HEK293 (cell line): ENCODE results near the gene OR13C2.

Experiments used
- CTCF ChIA-PET: fragments of 350-600 bp; formaldehyde crosslinking; extraction: SDS; loops from one replicate; lab custom pipeline; 2021; ENCODE audit warnings: antibody characterized with exemption; lab: Yijun Ruan, JAX
- POLR2A ChIA-PET: fragments of 300-600 bp; formaldehyde crosslinking; extraction: SDS; loops from one replicate; lab custom pipeline; 2020; ENCODE audit warnings: antibody characterized with exemption, inconsistent platforms; lab: Yijun Ruan, JAX
- H3K27ac ChIP-seq: fragments of 200-500 bp; sonication (Bioruptor generic); 2 replicates; pipeline ENCODE4 v1.5.1; 2014; ENCODE audit warnings: low read depth, low read length, control low read depth, inconsistent platforms; ENCODE audit errors: extremely low read depth
- H3K36me3 ChIP-seq, 2 experiments: fragments of 200-500 bp in 1 of 2; sonication (Bioruptor generic) in 1 of 2; 1 replicate in 1 of 2; 2 replicates in 1 of 2; pipeline ENCODE4 v1.5.1; 2014 to 2017; ENCODE audit warnings: inconsistent platforms in 2 of 2, low read length in 2 of 2; ENCODE audit not compliant: control insufficient read depth in 2 of 2, insufficient read depth in 1 of 2
- H3K4me1 ChIP-seq: fragments of 200-500 bp; sonication (Bioruptor generic); 2 replicates; pipeline ENCODE4 v1.5.1; 2014; ENCODE audit warnings: mild to moderate bottlenecking, low read length, inconsistent platforms; ENCODE audit not compliant: control insufficient read depth, insufficient read depth
- H3K4me3 ChIP-seq: 2 replicates; pipeline ENCODE4 v1.5.1; 2011; ENCODE audit warnings: low read depth, mild to moderate bottlenecking, control low read depth, low read length, moderate library complexity
- H3K9me3 ChIP-seq: fragments of 200-500 bp; sonication (Bioruptor generic); 2 replicates; pipeline ENCODE4 v1.5.1; 2014; ENCODE audit warnings: low read depth, low read length, inconsistent platforms; ENCODE audit not compliant: control insufficient read depth, insufficient read depth
- BCL11A ChIP-seq: fragments of 450-650 bp; formaldehyde crosslinking; IDR thresholded peaks from 2 replicates; pipeline ENCODE4 v1.5.1; 2016; ENCODE audit warnings: low read depth, missing biosample characterization, missing genetic modification characterization
- SP2 ChIP-seq: fragments of 450-650 bp; formaldehyde crosslinking; IDR thresholded peaks from 2 replicates; pipeline ENCODE4 v1.5.1; 2016; ENCODE audit warnings: missing biosample characterization, missing genetic modification characterization
- TRIM28 ChIP-seq: IDR thresholded peaks from 2 replicates; pipeline ENCODE4 v1.6.1; 2011; ENCODE audit warnings: low read length, control low read depth, borderline replicate concordance
- YY2 ChIP-seq: fragments of 450-650 bp; formaldehyde crosslinking; IDR thresholded peaks from 2 replicates; pipeline ENCODE4 v1.5.1; 2016; ENCODE audit warnings: missing biosample characterization, missing genetic modification characterization
- ZBTB20 ChIP-seq: fragments of 450-650 bp; formaldehyde crosslinking; IDR thresholded peaks from 2 replicates; pipeline ENCODE4 v1.5.1; 2016; ENCODE audit warnings: missing biosample characterization, missing genetic modification characterization
- ZBTB7A ChIP-seq: fragments of 450-650 bp; formaldehyde crosslinking; IDR thresholded peaks from 2 replicates; pipeline ENCODE4 v1.5.1; 2016; ENCODE audit warnings: low read depth, missing biosample characterization, missing genetic modification characterization
- ZNF121 ChIP-seq: fragments of 450-650 bp; formaldehyde crosslinking; IDR thresholded peaks from 2 replicates; pipeline ENCODE4 v1.5.1; 2016; ENCODE audit warnings: missing biosample characterization, missing genetic modification characterization
- ZNF16 ChIP-seq: fragments of 450-650 bp; formaldehyde crosslinking; IDR thresholded peaks from 2 replicates; pipeline ENCODE4 v1.5.1; 2016; ENCODE audit warnings: low read depth, missing biosample characterization, missing genetic modification characterization
- ZNF202 ChIP-seq: fragments of 450-650 bp; formaldehyde crosslinking; IDR thresholded peaks from 2 replicates; pipeline ENCODE4 v1.5.1; 2016; ENCODE audit warnings: missing biosample characterization, missing genetic modification characterization, borderline replicate concordance
- ZNF211 ChIP-seq: fragments of 450-650 bp; formaldehyde crosslinking; IDR thresholded peaks from 2 replicates; pipeline ENCODE4 v1.5.1; 2016; ENCODE audit warnings: low read depth, missing biosample characterization, missing genetic modification characterization
- ZNF366 ChIP-seq: fragments of 450-650 bp; formaldehyde crosslinking; conservative IDR thresholded peaks from 2 replicates; pipeline ENCODE4 v1.5.1; 2016; ENCODE audit warnings: missing biosample characterization, missing genetic modification characterization
- ZNF416 ChIP-seq: fragments of 450-650 bp; formaldehyde crosslinking; IDR thresholded peaks from 2 replicates; pipeline ENCODE4 v1.5.1; 2016; ENCODE audit warnings: missing biosample characterization, missing genetic modification characterization
- ZNF561 ChIP-seq: fragments of 450-650 bp; IDR thresholded peaks from 2 replicates; pipeline ENCODE4 v1.5.1; 2018; ENCODE audit warnings: missing biosample characterization, missing genetic modification characterization, borderline replicate concordance
- ZNF654 ChIP-seq: fragments of 450-650 bp; formaldehyde crosslinking; IDR thresholded peaks from 2 replicates; pipeline ENCODE4 v1.5.1; 2016; ENCODE audit warnings: low read depth, missing biosample characterization, missing genetic modification characterization
- ZNF677 ChIP-seq: fragments of 450-650 bp; IDR thresholded peaks from 2 replicates; pipeline ENCODE4 v1.5.0; 2018; ENCODE audit warnings: missing biosample characterization, mild to moderate bottlenecking, missing genetic modification characterization, moderate library complexity
- TF ChIP-seq, protein P1 (sequence below): fragments of 450-650 bp; formaldehyde crosslinking; IDR thresholded peaks from 2 replicates; pipeline ENCODE4 v1.5.1; 2016; ENCODE audit warnings: missing biosample characterization, missing genetic modification characterization
- TF ChIP-seq, protein P2 (sequence below): fragments of 450-650 bp; formaldehyde crosslinking; conservative IDR thresholded peaks from 2 replicates; pipeline ENCODE4 v1.5.1; 2016; ENCODE audit warnings: low read depth, missing biosample characterization, missing genetic modification characterization
- TF ChIP-seq, protein P3 (sequence below): fragments of 450-650 bp; formaldehyde crosslinking; IDR thresholded peaks from 2 replicates; pipeline ENCODE4 v1.5.1; 2016; ENCODE audit warnings: missing biosample characterization, missing genetic modification characterization, borderline replicate concordance
- TF ChIP-seq, protein P4 (sequence below): fragments of 450-650 bp; formaldehyde crosslinking; IDR thresholded peaks from 2 replicates; pipeline ENCODE4 v1.5.1; 2016; ENCODE audit warnings: missing biosample characterization, missing genetic modification characterization
- TF ChIP-seq, protein P5 (sequence below): fragments of 450-650 bp; formaldehyde crosslinking; IDR thresholded peaks from 2 replicates; pipeline ENCODE4 v1.5.0; 2017; ENCODE audit warnings: missing biosample characterization, missing genetic modification characterization, borderline replicate concordance

Gene OR13C2

DNA sequence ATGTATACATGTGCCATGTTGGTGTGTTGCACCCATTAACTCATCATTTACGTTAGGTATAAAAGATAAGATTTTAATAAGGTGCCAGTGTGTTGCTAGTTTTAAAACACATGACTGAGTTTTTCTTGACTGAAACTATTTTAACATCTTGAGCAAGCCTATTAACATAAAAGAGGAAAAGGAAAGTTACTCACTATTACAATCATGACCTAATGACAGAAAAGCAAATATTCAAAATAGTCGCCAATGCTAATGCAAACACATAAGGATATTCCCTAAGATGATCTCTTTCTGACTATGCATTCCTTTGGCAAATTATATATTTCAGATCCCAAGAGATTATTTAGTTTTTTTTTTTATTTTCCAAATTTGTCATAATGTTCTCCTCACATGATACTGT, 5.8 kb upstream of the OR13C2 start:
- ChIA-PET POLR2A (no interaction called here), CTCF (no interaction called here)
- H3K9me3 ChIP-seq = no peaks in the 10 kb centered on the region
- H3K4me1 ChIP-seq = no peaks in the 10 kb centered on the region
- no peak overlapping the region for H3K27ac ChIP-seq
- H3K4me3 ChIP-seq = no peak overlapping the region
- H3K36me3 ChIP-seq = no peaks in the 10 kb centered on the region
- TF ChIP-seq ZNF561 (tag by site-specific recombination) = no peak
- TF ChIP-seq ZNF416 (tag by site-specific recombination) = no peak
- TF ChIP-seq, protein P1, sequence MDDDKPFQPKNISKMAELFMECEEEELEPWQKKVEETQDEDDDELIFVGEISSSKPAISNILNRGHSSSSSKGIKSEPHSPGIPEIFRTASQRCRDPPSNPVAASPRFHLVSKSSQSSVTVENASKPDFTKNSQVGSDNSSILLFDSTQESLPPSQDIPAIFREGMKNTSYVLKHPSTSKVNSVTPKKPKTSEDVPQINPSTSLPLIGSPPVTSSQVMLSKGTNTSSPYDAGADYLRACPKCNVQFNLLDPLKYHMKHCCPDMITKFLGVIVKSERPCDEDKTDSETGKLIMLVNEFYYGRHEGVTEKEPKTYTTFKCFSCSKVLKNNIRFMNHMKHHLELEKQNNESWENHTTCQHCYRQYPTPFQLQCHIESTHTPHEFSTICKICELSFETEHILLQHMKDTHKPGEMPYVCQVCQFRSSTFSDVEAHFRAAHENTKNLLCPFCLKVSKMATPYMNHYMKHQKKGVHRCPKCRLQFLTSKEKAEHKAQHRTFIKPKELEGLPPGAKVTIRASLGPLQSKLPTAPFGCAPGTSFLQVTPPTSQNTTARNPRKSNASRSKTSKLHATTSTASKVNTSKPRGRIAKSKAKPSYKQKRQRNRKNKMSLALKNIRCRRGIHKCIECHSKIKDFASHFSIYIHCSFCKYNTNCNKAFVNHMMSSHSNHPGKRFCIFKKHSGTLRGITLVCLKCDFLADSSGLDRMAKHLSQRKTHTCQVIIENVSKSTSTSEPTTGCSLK (tag by site-specific recombination) = no peak
- no peak for TF ChIP-seq YY2 (tag by site-specific recombination)
- TF ChIP-seq ZNF366 (tag by site-specific recombination) = no peak
- TF ChIP-seq ZBTB20 (tag by site-specific recombination) = no peak
- TF ChIP-seq ZNF211 = no peak
- TF ChIP-seq, protein P2, sequence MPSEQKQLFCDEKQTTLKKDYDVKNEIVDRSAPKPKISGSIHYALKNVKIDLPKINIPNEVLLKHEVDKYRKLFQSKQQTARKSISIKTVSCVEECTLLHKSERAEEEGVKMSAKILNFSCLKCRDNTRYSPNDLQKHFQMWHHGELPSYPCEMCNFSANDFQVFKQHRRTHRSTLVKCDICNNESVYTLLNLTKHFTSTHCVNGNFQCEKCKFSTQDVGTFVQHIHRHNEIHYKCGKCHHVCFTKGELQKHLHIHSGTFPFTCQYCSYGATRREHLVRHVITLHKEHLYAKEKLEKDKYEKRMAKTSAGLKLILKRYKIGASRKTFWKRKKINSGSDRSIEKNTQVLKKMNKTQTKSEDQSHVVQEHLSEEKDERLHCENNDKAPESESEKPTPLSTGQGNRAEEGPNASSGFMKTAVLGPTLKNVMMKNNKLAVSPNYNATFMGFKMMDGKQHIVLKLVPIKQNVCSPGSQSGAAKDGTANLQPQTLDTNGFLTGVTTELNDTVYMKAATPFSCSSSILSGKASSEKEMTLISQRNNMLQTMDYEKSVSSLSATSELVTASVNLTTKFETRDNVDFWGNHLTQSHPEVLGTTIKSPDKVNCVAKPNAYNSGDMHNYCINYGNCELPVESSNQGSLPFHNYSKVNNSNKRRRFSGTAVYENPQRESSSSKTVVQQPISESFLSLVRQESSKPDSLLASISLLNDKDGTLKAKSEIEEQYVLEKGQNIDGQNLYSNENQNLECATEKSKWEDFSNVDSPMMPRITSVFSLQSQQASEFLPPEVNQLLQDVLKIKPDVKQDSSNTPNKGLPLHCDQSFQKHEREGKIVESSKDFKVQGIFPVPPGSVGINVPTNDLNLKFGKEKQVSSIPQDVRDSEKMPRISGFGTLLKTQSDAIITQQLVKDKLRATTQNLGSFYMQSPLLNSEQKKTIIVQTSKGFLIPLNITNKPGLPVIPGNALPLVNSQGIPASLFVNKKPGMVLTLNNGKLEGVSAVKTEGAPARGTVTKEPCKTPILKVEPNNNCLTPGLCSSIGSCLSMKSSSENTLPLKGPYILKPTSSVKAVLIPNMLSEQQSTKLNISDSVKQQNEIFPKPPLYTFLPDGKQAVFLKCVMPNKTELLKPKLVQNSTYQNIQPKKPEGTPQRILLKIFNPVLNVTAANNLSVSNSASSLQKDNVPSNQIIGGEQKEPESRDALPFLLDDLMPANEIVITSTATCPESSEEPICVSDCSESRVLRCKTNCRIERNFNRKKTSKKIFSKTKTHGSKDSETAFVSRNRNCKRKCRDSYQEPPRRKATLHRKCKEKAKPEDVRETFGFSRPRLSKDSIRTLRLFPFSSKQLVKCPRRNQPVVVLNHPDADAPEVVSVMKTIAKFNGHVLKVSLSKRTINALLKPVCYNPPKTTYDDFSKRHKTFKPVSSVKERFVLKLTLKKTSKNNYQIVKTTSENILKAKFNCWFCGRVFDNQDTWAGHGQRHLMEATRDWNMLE (tag by site-specific recombination) = no peak
- no peak for TF ChIP-seq ZNF16 (tag by site-specific recombination)
- TF ChIP-seq BCL11A (tag by site-specific recombination) = no peak
- TF ChIP-seq ZNF677 (tag by site-specific recombination) = no peak
- no peak for TF ChIP-seq ZNF654 (tag by site-specific recombination)
- TF ChIP-seq, protein P3, sequence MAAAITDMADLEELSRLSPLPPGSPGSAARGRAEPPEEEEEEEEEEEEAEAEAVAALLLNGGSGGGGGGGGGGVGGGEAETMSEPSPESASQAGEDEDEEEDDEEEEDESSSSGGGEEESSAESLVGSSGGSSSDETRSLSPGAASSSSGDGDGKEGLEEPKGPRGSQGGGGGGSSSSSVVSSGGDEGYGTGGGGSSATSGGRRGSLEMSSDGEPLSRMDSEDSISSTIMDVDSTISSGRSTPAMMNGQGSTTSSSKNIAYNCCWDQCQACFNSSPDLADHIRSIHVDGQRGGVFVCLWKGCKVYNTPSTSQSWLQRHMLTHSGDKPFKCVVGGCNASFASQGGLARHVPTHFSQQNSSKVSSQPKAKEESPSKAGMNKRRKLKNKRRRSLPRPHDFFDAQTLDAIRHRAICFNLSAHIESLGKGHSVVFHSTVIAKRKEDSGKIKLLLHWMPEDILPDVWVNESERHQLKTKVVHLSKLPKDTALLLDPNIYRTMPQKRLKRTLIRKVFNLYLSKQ (tag by site-specific recombination) = no peak
- TF ChIP-seq ZBTB7A (tag by site-specific recombination) = no peak
- TF ChIP-seq TRIM28 = no peak
- TF ChIP-seq, protein P4, sequence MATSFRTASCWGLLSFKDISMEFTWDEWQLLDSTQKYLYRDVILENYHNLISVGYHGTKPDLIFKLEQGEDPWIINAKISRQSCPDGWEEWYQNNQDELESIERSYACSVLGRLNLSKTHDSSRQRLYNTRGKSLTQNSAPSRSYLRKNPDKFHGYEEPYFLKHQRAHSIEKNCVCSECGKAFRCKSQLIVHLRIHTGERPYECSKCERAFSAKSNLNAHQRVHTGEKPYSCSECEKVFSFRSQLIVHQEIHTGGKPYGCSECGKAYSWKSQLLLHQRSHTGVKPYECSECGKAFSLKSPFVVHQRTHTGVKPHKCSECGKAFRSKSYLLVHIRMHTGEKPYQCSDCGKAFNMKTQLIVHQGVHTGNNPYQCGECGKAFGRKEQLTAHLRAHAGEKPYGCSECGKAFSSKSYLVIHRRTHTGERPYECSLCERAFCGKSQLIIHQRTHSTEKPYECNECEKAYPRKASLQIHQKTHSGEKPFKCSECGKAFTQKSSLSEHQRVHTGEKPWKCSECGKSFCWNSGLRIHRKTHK (tag by site-specific recombination) = no peak
- TF ChIP-seq ZNF202 (tag by site-specific recombination) = no peak
- TF ChIP-seq ZNF121 (tag by site-specific recombination) = no peak
- TF ChIP-seq, protein P5, sequence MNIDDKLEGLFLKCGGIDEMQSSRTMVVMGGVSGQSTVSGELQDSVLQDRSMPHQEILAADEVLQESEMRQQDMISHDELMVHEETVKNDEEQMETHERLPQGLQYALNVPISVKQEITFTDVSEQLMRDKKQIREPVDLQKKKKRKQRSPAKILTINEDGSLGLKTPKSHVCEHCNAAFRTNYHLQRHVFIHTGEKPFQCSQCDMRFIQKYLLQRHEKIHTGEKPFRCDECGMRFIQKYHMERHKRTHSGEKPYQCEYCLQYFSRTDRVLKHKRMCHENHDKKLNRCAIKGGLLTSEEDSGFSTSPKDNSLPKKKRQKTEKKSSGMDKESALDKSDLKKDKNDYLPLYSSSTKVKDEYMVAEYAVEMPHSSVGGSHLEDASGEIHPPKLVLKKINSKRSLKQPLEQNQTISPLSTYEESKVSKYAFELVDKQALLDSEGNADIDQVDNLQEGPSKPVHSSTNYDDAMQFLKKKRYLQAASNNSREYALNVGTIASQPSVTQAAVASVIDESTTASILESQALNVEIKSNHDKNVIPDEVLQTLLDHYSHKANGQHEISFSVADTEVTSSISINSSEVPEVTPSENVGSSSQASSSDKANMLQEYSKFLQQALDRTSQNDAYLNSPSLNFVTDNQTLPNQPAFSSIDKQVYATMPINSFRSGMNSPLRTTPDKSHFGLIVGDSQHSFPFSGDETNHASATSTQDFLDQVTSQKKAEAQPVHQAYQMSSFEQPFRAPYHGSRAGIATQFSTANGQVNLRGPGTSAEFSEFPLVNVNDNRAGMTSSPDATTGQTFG (tag by site-specific recombination) = no peak
- TF ChIP-seq SP2 (tag by site-specific recombination) = no peak
